AG09319 (cell line): ENCODE measurements around the gene CDK5.

Experiments used
- DNase-seq: peaks from one replicate; pipeline ENCODE4 v3.0.0-alpha.2; 2010; ENCODE audit warnings: low read depth; ENCODE audit errors: extremely low read depth
- CTCF ChIP-seq: IDR thresholded peaks from 2 replicates; pipeline ENCODE4 v1.5.1; 2011; ENCODE audit warnings: low read depth, mild to moderate bottlenecking, inconsistent platforms, low read length, moderate library complexity

Gene CDK5

GRCh38 chr7:151080522-151081169 is 22.9 kb upstream of the CDK5 start, which contains the start of gene FASTK:
Gene FASTK, minus strand, starts transcription at chr7:151080809. Its CDS starts 43 bp downstream, at chr7:151080766.
- TF ChIP-seq CTCF = no peak
- DNase-seq = peak; percentile 70

- no peak for TF ChIP-seq CTCF
- DNase-seq = no peak
These were observed 22.4 kb upstream of the CDK5 start for GRCh38 chr7:151080067-151080521.

GRCh38 chr7:151079199-151079910 is 21.7 kb upstream of the CDK5 start:
- no peak for DNase-seq

GRCh38 chr7:151078233-151079040 is 20.7 kb upstream of the CDK5 start:
- no peak for TF ChIP-seq CTCF

More at GRCh38 chr7:151079199-151079910, 21.7 kb upstream of the CDK5 start:
- TF ChIP-seq CTCF = no peak

GRCh38 chr7:151077705-151078232 is 20.1 kb upstream of the CDK5 start:
- DNase-seq = no peak
- no peak for TF ChIP-seq CTCF

More at GRCh38 chr7:151078233-151079040, 20.7 kb upstream of the CDK5 start:
- DNase-seq = no peak

- peak; percentile 28 for TF ChIP-seq CTCF
- DNase-seq = no peak
These were observed 19.4 kb upstream of the CDK5 start for GRCh38 chr7:151076863-151077704.
